GM12874 (cell line): ENCODE results near the gene RERE.

Experiments
- TF ChIP-seq, protein P1 (sequence below): IDR thresholded peaks from 2 replicates; pipeline ENCODE4 v1.5.1; 2011; ENCODE audit warnings: low read depth, mild to moderate bottlenecking, control low read depth, low read length, moderate library complexity; ENCODE audit not compliant: insufficient read depth

Gene RERE

DNA sequence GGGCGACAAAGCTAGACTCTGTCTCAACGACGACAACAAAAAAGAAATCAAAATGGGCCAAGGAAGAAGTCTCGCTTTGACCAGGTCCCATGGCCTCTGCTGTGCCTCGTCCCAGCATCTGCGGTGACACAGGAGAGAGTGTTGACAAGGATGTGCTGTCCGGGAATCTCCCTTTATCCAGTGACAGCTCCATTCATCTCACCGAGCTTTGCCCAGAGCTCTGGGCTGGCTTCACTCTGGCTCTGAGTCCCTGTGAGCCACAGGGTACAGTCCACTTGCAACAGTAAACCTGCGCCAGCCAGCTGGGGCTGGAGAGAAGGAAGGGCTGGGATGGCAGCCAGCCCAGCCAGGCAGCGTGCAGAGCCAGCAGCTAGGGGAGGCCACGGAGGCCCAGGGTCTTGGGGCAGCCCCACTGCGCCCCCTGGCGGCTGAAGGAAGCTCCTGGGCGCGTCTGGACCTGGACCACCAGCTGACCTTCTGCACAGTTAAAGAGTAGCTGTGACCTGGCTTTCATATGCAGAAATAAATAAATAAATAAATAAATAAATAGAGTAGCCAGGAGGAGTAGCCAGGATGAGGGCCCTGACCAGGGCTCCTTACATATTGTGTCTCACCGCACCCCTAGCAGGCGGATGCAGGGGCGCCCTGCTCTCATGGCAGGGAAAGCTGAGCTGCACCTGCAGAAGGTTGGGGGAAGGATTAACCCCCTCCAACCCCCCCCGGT, 31.4 kb upstream of the RERE start:
- TF ChIP-seq, protein P1, sequence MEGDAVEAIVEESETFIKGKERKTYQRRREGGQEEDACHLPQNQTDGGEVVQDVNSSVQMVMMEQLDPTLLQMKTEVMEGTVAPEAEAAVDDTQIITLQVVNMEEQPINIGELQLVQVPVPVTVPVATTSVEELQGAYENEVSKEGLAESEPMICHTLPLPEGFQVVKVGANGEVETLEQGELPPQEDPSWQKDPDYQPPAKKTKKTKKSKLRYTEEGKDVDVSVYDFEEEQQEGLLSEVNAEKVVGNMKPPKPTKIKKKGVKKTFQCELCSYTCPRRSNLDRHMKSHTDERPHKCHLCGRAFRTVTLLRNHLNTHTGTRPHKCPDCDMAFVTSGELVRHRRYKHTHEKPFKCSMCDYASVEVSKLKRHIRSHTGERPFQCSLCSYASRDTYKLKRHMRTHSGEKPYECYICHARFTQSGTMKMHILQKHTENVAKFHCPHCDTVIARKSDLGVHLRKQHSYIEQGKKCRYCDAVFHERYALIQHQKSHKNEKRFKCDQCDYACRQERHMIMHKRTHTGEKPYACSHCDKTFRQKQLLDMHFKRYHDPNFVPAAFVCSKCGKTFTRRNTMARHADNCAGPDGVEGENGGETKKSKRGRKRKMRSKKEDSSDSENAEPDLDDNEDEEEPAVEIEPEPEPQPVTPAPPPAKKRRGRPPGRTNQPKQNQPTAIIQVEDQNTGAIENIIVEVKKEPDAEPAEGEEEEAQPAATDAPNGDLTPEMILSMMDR: peak; percentile 95

DNA sequence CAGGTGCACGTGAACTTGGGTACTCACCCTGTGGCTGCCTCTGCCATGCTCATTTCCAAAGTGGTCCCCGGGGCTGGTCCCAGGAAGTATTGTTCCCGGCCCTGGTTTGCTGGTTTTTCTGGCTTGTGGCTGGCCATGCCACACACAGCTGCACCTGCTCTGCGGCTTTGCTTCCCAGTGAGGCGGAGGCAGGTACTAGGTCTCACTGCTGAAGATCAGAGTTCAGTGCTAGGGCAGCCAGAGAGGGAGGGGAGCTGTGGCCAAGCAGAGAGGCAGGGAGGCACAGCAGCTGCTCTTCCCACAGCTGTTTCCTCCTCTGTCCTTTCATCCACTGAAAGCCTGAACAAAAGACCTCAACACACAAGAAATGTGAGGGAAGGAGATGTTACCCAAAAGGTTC, 30.6 kb upstream of the RERE start:
- TF ChIP-seq, protein P1: no peak

DNA sequence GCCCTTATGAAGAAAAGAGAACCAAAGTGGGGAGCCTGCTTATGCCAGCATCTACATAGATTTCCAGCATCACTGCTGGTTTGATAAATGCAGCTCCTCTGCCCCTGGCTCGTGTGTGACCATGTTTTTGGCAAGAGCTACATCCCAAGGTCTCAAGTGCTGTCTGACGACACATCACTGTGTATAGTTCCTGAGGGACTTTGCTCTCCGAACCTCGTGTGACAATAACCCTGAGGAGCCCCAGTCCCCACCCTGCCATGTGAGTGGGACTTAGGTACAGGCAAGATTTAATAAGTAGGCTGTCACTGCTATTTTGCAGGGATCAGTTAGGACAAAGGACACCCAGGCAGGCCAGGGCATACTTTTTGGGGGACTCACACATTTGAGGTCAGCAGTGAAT, 28.8 kb upstream of the RERE start:
- TF ChIP-seq, protein P1: no peak

DNA sequence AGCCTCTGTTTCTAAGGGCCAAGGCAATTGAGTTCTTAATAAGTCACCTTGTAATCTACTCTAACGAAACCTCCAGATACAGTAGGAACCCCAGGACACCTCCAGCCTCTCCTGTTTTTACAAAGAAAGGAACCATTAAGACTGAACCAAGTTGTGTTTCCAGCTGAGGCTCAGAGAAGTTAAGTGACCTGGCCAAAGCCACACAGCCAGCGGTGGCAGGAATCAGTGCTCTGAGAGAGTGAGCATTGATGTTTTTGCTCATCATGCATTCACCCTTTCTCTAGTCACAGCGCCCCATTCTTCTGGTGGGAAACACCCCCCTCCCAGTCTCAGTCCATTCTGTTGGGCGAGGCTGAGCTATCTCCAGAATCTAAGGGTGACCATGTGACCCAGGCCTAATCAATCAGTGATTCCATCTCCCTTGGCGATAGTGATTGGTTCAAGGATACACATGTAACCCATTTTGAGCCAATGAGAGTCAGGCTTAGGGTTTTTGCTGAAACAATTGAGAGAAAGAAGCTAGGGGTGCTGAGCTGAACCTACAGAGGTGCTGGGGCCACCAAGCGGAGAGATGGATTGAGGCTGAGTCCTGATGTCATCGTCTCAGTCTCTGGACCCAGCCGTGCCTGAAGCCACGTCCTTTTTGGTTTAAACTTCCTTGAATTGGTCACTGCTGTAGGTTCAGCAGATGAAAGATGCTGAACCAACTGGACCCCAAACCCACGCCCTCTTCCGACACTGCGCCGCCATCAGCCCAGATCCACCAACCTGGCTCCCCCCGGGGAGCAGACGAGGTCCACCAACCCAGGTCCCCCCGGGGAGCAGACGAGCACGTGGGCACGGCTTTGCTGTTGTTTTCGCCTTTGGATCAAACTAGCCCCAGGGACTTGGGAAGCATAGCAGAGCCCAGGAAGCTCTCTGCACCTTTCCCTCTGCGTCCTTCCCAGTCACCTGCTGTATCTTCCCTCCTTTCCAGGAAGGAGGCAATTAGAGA, 28.0 kb upstream of the RERE start:
- TF ChIP-seq, protein P1: no peak

DNA sequence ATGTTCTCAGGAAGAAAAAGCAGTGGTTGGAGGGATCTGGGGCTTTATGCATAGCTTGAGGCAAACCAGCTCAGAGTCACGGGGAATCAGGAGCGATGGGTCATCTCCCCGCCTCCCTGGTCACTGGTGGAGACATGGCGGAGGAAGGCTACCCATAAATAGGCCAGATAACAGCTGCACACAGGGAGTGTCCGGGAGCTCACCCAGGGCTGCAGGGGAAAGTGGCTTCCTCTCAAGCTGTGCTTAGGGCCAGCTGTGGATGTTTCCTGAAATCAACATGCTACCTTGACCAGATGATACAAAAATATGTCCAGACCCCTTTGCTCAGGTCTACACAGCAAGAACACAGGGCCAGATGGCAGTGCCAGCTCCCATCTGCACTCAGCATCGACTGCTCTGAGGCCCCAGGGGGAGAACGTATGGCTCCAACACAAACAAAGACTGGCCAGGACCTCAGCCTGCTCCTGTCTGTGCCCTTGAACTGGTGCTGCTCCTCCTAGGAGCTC, 27.1 kb upstream of the RERE start:
- TF ChIP-seq, protein P1: no peak

DNA sequence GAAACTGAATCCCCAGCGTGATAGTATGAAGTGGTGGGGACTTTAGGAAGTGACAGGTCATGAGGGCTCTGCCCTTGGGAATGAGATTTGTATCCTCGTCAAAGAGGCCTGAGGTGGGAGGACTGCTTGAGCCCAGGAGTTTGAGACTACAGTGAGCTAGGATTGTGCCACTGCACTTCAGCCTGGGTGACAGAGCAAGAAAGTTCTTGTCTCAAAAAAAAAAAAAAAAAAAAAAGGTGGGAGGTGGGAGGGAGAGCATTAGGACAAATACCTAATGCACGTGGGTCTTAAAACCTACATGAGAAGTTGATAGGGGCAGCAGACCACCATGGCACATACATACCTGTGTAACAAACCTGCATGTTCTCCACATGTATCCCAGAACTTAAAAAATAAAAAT, 24.0 kb upstream of the RERE start:
- TF ChIP-seq, protein P1: no peak

DNA sequence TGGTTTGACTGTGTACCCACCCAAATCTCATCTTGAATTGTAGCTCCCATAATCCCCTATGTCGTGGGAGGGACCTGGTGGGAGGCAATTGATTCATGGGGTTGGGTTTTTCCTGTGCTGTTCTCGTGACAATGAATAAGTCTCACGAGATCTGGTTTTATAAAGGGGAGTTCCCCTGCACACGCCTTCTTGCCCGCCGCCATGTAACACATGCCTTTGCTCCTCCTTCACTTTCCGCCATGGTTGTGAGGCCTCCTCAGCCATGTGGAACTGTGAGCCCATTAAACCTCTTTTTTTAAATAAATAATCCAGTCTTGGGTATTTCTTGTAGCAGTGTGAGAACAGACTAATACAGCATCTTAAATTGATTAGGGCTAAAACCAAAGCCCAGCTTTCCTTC, 22.6 kb upstream of the RERE start:
- TF ChIP-seq, protein P1: no peak
